Neuronal stem cell (in vitro differentiated cells): ENCODE measurements around the gene CMIP.
A peak's percentile ranks its signal among the peaks of the same experiment; 100 is the strongest.

Experiments
- DNase-seq: peaks from one replicate; pipeline ENCODE4 v3.0.0-alpha.2; 2013; ENCODE audit warnings: low spot score
- H2AFZ ChIP-seq: one replicate; pipeline ENCODE4 v1.6.1; 2013; ENCODE audit warnings: mild to moderate bottlenecking, low read length, inconsistent platforms
- H2AK5ac ChIP-seq: 2 replicates; pipeline ENCODE4 v1.6.1; 2013; ENCODE audit warnings: low read depth, mild to moderate bottlenecking, inconsistent platforms, low read length, moderate library complexity, mixed read lengths
- H2BK120ac ChIP-seq: 2 replicates; pipeline ENCODE4 v1.6.1; 2013; ENCODE audit warnings: low read depth, mild to moderate bottlenecking, inconsistent platforms, low read length, moderate library complexity, mixed read lengths
- H2BK12ac ChIP-seq: one replicate; pipeline ENCODE4 v1.6.1; 2013; ENCODE audit warnings: low read length, inconsistent platforms
- H2BK15ac ChIP-seq: 2 replicates; pipeline ENCODE4 v1.6.1; 2013; ENCODE audit warnings: mild to moderate bottlenecking, low read length, inconsistent platforms, mixed read lengths
- H2BK5ac ChIP-seq: one replicate; pipeline ENCODE4 v1.6.1; 2013; ENCODE audit warnings: inconsistent platforms, mild to moderate bottlenecking, low read length, moderate library complexity
- H3K14ac ChIP-seq: one replicate; pipeline ENCODE4 v1.6.1; 2013; ENCODE audit warnings: low read length, inconsistent platforms
- H3K18ac ChIP-seq: 2 replicates; pipeline ENCODE4 v1.6.1; 2013; ENCODE audit warnings: low read length, inconsistent platforms
- H3K23ac ChIP-seq: 2 replicates; pipeline ENCODE4 v1.6.1; 2013; ENCODE audit warnings: low read depth, mild to moderate bottlenecking, mixed read lengths, low read length, inconsistent platforms; ENCODE audit not compliant: poor library complexity
- H3K27ac ChIP-seq: replicated peaks from 3 replicates; pipeline ENCODE4 v1.5.1; 2013; ENCODE audit warnings: low read length, inconsistent platforms
- H3K27me3 ChIP-seq, 3 experiments: 2 replicates each; pipeline ENCODE4 v1.6.1; 2013; ENCODE audit warnings: low read length in 3 of 3, mild to moderate bottlenecking in 2 of 3, inconsistent platforms in 1 of 3, low read depth in 1 of 3, mixed read lengths in 1 of 3, moderate library complexity in 1 of 3; ENCODE audit not compliant: control insufficient read depth in 3 of 3, insufficient read depth in 3 of 3
- H3K36me3 ChIP-seq, 2 donors: replicated peaks in 1 of 2; 2 replicates each; pipeline ENCODE4 v1.6.1; 2013; ENCODE audit warnings: low read length in 2 of 2; ENCODE audit not compliant: control insufficient read depth in 2 of 2, insufficient read depth in 2 of 2
- H3K4ac ChIP-seq: 2 replicates; pipeline ENCODE4 v1.6.1; 2013; ENCODE audit warnings: inconsistent platforms, mild to moderate bottlenecking, low read length, moderate library complexity
- H3K4me1 ChIP-seq, 2 donors: 1 replicate in 1 of 2; 2 replicates in 1 of 2; pipeline ENCODE4 v1.6.1; 2013; ENCODE audit warnings: low read length in 2 of 2, low read depth in 1 of 2; ENCODE audit not compliant: control insufficient read depth in 2 of 2, insufficient read depth in 1 of 2
- H3K4me2 ChIP-seq: one replicate; pipeline ENCODE4 v1.6.1; 2013; ENCODE audit warnings: mild to moderate bottlenecking, low read length, inconsistent platforms; ENCODE audit not compliant: insufficient read depth, poor library complexity, severe bottlenecking
- H3K4me3 ChIP-seq, 2 donors: 2 replicates each; pipeline ENCODE4 v1.5.1; 2013; ENCODE audit warnings: low read length in 2 of 2, mild to moderate bottlenecking in 2 of 2, inconsistent platforms in 1 of 2, moderate library complexity in 1 of 2
- H3K79me1 ChIP-seq: one replicate; pipeline ENCODE4 v1.6.1; 2013; ENCODE audit warnings: low read depth, mild to moderate bottlenecking, inconsistent platforms, low read length, moderate library complexity
- H3K9ac ChIP-seq: one replicate; pipeline ENCODE4 v1.6.1; 2013; ENCODE audit warnings: mild to moderate bottlenecking, low read depth, low read length, inconsistent platforms; ENCODE audit not compliant: poor library complexity
- H3K9me3 ChIP-seq, 2 donors: replicated peaks in 1 of 2; 2 replicates each; pipeline versions ENCODE3 to v1.6.1; 2013; ENCODE audit warnings: low read length in 2 of 2, mild to moderate bottlenecking in 2 of 2, inconsistent platforms in 1 of 2, low read depth in 1 of 2, mixed read lengths in 1 of 2, moderate library complexity in 1 of 2; ENCODE audit not compliant: control insufficient read depth in 2 of 2, insufficient read depth in 1 of 2
- H4K8ac ChIP-seq: one replicate; pipeline ENCODE4 v1.6.1; 2013; ENCODE audit warnings: low read depth, mild to moderate bottlenecking, inconsistent platforms, low read length, moderate library complexity
- H4K91ac ChIP-seq: one replicate; pipeline ENCODE4 v1.6.1; 2013; ENCODE audit warnings: low read length, low read depth, mild to moderate bottlenecking, inconsistent platforms; ENCODE audit not compliant: poor library complexity
- WGBS, 2 donors: extraction: QIAGEN DNeasy Blood & Tissue Kit; methylation state at CpG; one replicate each; pipeline ENCODE4 v1.1.7; 2013; ENCODE audit warnings: missing lambda C conversion rate in 2 of 2, mixed read lengths in 1 of 2; ENCODE audit not compliant: insufficient read length in 2 of 2, insufficient replicate concordance in 1 of 2; ENCODE audit errors: extremely low coverage in 2 of 2; 5-methylcytosine and 5-hydroxymethylcytosine counted together

CMIP gene

GRCh38 chr16:81627024-81627423 lies 182.4 kb downstream of the CMIP start:
- H3K36me3 ChIP-seq = peaks cover 0 to 3% of the 10 kb centered on the region in 2 donors
- H2AK5ac ChIP-seq = no peak overlapping the region
- peaks cover 8 to 11% of the 10 kb centered on the region in 2 donors for H3K4me1 ChIP-seq
- no peak overlapping the region for H4K8ac ChIP-seq
- no peak overlapping the region for H2BK12ac ChIP-seq
- H4K91ac ChIP-seq = no peak overlapping the region
- H3K4me3 ChIP-seq = no peak overlapping the region
- H3K9me3 ChIP-seq = no peaks in the 10 kb centered on the region
- H3K27ac ChIP-seq = no peak overlapping the region
- no peak overlapping the region for H3K23ac ChIP-seq
- H2BK120ac ChIP-seq = no peak overlapping the region
- H2AFZ ChIP-seq = no peak overlapping the region
- H2BK5ac ChIP-seq = no peak overlapping the region
- no peak overlapping the region for H3K18ac ChIP-seq
- WGBS, 2 donors = no CpG with 5 or more reads among the region's 6 CpGs
- H3K14ac ChIP-seq = no peak overlapping the region
- no peak for DNase-seq
- H2BK15ac ChIP-seq = no peak overlapping the region
- H3K27me3 ChIP-seq = no peaks in the 10 kb centered on the region
- no peak overlapping the region for H3K4me2 ChIP-seq
- peaks cover 2% of the 10 kb centered on the region for H3K79me1 ChIP-seq
- H3K9ac ChIP-seq = no peak overlapping the region
- no peak overlapping the region for H3K4ac ChIP-seq

DNA sequence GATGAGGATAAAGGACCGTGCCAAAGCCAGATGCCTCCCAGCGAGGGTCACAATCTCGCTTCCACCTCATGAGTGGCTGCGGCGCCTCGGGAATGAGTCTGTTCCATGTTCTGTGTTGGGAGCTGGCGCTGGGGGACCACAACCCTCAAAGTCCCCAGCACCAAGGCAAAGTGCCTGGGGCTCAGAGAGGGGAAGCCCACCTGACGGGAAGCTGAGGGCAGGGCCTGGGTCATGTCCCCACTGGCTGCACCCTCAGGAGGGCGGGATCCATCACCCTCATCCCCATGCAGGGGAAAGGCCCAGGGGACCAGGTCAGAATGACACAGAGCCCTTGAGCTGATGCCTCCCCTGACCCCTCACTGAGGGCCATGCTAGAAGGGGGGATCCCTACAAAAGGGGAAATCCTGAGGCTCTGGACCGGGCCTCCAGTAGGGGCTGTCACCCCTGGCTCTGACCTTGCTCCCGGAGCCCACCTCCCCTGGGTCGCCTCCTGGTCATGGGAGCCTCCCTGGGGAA lies 183.2 kb downstream of the CMIP start:
- Histone ChIP-seq H2BK5ac (no peak overlapping the region), H2AK5ac (no peak overlapping the region), H3K79me1 (peaks cover 2% of the 10 kb centered on the region), H3K18ac (no peak overlapping the region), H3K14ac (no peak overlapping the region), H2BK120ac (no peak overlapping the region), H2BK15ac (no peak overlapping the region), H3K4ac (no peak overlapping the region), H3K36me3 (no peaks in the 10 kb centered on the region), H3K27ac (no peak overlapping the region), H3K4me3 (no peak overlapping the region), H2BK12ac (no peak overlapping the region), H2AFZ (no peak overlapping the region), H4K91ac (no peak overlapping the region), H3K9me3 (no peaks in the 10 kb centered on the region), H3K27me3 (no peaks in the 10 kb centered on the region), H3K4me1 (peaks cover 10 to 13% of the 10 kb centered on the region in 2 donors), H4K8ac (no peak overlapping the region), H3K9ac (no peak overlapping the region), H3K4me2 (no peak overlapping the region), H3K23ac (no peak overlapping the region)
- no CpG with 5 or more reads among the region's 12 CpGs for WGBS, 2 donors
- no peak for DNase-seq

DNA sequence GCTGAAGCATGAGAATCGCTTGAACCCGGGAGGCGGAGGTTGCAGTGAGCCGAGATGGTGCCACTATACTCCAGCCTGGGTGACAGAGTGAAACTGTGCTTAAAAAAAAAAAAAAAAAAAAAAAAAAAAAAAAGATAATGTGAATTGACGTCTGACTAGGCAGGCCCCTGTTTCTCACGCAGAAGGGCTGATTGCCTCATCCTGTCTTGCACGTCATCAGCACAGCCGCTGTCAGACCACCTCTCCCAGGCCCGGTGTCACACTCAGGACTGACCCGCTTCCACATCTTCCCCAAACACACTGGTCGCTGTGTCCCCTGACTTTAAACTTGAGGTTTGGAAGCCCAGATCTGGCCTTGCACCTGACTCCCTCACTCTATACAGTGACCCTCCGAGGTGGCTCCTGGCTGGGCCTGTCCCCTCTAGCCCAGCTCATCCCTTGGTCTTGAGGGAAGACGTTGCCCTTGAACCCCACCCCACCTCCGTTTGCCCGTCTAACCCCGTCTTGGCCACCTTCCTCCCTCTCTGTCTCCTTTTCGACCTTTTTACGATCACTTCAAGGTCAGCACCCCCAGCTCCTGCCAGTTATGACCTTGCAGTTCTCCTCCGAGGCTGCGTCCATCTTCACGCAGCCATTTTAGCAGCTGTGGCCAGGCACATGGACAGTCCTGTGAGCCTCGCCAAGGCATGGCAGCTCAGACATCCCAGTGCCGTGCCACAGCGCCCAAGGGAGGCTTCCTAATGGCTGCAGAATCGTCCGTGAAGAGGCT lies 184.6 kb downstream of the CMIP start:
- Histone ChIP-seq H3K27ac (no peak overlapping the region), H2BK15ac (no peak overlapping the region), H3K27me3 (no peaks in the 10 kb centered on the region), H2BK12ac (no peak overlapping the region), H2BK120ac (no peak overlapping the region), H4K91ac (no peak overlapping the region), H3K23ac (peak overlapping the region; percentile 11), H3K4me3 (no peak overlapping the region), H2BK5ac (no peak overlapping the region), H3K4ac (no peak overlapping the region), H2AK5ac (peak overlapping the region; percentile 96), H3K79me1 (peaks cover 2% of the 10 kb centered on the region), H3K4me1 (peaks cover 21 to 22% of the 10 kb centered on the region in 2 donors), H3K36me3 (no peaks in the 10 kb centered on the region), H3K14ac (peak overlapping the region; percentile 71), H2AFZ (no peak overlapping the region), H3K9me3 (no peaks in the 10 kb centered on the region), H4K8ac (no peak overlapping the region), H3K9ac (peak overlapping the region; percentile 27), H3K18ac (peak overlapping the region; percentile 73), H3K4me2 (no peak overlapping the region)
- no CpG with 5 or more reads among the region's 26 CpGs for WGBS, 2 donors
- no peak for DNase-seq

DNA sequence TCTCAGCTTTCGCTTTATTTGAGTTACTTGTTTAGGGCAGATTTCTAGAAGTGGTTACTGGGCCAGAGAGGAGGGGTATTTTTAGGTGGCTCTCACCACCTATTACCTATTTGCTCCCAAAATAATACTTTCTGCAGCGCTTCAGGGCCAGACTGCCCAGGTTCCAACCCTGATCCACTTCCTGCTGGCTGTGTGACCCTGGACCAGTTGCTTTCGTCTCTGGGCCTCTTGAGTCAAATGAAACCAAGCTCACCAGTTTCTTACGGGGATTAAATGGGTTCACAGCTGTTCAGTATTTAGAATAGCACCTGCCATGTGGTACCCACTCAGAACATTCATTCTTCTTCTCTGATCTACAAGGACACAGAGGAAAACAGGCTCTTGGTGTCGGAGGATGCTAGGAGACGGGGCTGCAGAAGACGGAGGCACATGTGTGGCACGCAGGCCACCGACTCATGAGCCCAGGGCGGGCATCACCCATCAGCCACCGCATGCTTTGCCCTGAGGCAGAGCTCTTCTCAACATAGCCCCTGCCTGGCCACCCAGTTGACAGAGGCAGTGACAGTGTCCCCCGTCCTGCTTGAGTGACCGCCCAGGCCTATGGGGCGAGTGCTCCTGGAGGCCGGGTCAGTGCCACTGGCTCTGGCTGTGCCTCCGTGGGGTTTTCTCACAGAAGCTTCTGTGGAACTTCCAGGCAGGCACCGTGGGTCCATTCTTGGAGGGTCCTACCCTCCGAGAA lies 185.5 kb downstream of the CMIP start:
- peak overlapping the region; percentile 46 for H2BK5ac ChIP-seq
- H3K4me1 ChIP-seq = peaks cover 27 to 28% of the 10 kb centered on the region in 2 donors
- no peaks in the 10 kb centered on the region for H3K27me3 ChIP-seq
- H3K79me1 ChIP-seq = peaks cover 2% of the 10 kb centered on the region
- peak overlapping the region; percentile 87 for H2BK15ac ChIP-seq
- no peak overlapping the region for H4K8ac ChIP-seq
- H4K91ac ChIP-seq = no peak overlapping the region
- H3K14ac ChIP-seq = no peak overlapping the region
- H3K9me3 ChIP-seq = no peaks in the 10 kb centered on the region
- DNase-seq = no peak
- no peak overlapping the region for H2AFZ ChIP-seq
- H3K9ac ChIP-seq = peak overlapping the region; percentile 63
- no peak overlapping the region for H2BK120ac ChIP-seq
- H3K4me2 ChIP-seq = no peak overlapping the region
- no CpG with 5 or more reads among the region's 18 CpGs for WGBS, 2 donors
- H2BK12ac ChIP-seq = peak overlapping the region; percentile 93
- H3K18ac ChIP-seq = peak overlapping the region; percentile 92
- peak overlapping the region; percentile 96 for H2AK5ac ChIP-seq
- no peak overlapping the region for H3K4me3 ChIP-seq
- H3K36me3 ChIP-seq = no peaks in the 10 kb centered on the region
- no peak overlapping the region for H3K27ac ChIP-seq
- no peak overlapping the region for H3K23ac ChIP-seq
- H3K4ac ChIP-seq = no peak overlapping the region
